Frontal cortex (tissue), 4 donors: Measurements from ENCODE around the gene NXNL1. TPM values are rescaled to one million over a fixed set of nuclear protein-coding genes. Genes with fewer than 3 reads are reported as not detected.

Experiments
- DNase-seq, 2 donors: peaks; one replicate each; pipeline ENCODE4 v3.0.0; 2012; ENCODE audit warnings: low spot score in 2 of 2
- FAIRE-seq: peaks from 2 replicates; lab custom pipeline; 2012; peaks lifted over from hg19 to GRCh38; lab: Jason Lieb, UNC
- total RNA-seq: library from RNA; depleted of rRNA; stranded (reverse); fragments of >200 nt; gene quantifications from one replicate; pipeline ENCODE4 v1.2.3, GENCODE V29; 2014
- donor health status: control.
- donor health status: control.
- donor health status: control.

NXNL1 gene
- total RNA-seq, 1 donor from 2014 or later: not detected

GRCh38 chr19:17466487-17466850, 5.7 kb upstream of the NXNL1 start:
- peak; percentile 63 for FAIRE-seq
- DNase-seq: no peak

- FAIRE-seq (no peak), DNase-seq (no peak)
Measured at GRCh38 chr19:17458970-17459369, 1.8 kb downstream of the NXNL1 start.

GRCh38 chr19:17457616-17458015, 3.1 kb downstream of the NXNL1 start:
- FAIRE-seq (no peak), DNase-seq (no peak)

- DNase-seq (no peak), FAIRE-seq (no peak)
Measured at GRCh38 chr19:17456127-17456526, 4.6 kb downstream of the NXNL1 start.

GRCh38 chr19:17455308-17456123, 5.2 kb downstream of the NXNL1 start:
- FAIRE-seq: no peak
- DNase-seq: no peak

GRCh38 chr19:17454576-17455071, 6.1 kb downstream of the NXNL1 start:
- no peak for DNase-seq
- no peak for FAIRE-seq

- no peak for FAIRE-seq
Measured at GRCh38 chr19:17451820-17452219, 8.9 kb downstream of the NXNL1 start.

GRCh38 chr19:17450264-17451075, 10.3 kb downstream of the NXNL1 start:
- no peak for FAIRE-seq
- DNase-seq: no peak

More at GRCh38 chr19:17451820-17452219, 8.9 kb downstream of the NXNL1 start:
- no peak for DNase-seq

- DNase-seq (peak; percentile 52 to 71), FAIRE-seq (no peak)
Measured at GRCh38 chr19:17448131-17448967, 12.4 kb downstream of the NXNL1 start, which contains the start of gene TMEM221. Gene TMEM221 (minus strand): TSS chr19:17448668. CDS start chr19:17448462, 206 bp downstream.

GRCh38 chr19:17447704-17448130, 13.0 kb downstream of the NXNL1 start:
- FAIRE-seq (no peak), DNase-seq (no peak)

- FAIRE-seq: no peak
- no peak for DNase-seq
Measured at GRCh38 chr19:17445526-17446165, 15.1 kb downstream of the NXNL1 start.

GRCh38 chr19:17441241-17442021, 19.3 kb downstream of the NXNL1 start:
- DNase-seq: no peak
- no peak for FAIRE-seq

GRCh38 chr19:17436874-17437267, 23.9 kb downstream of the NXNL1 start:
- no peak for DNase-seq
- FAIRE-seq: no peak

- DNase-seq: no peak
Measured at GRCh38 chr19:17436094-17436873, 24.4 kb downstream of the NXNL1 start.

GRCh38 chr19:17435218-17435617, 25.5 kb downstream of the NXNL1 start:
- DNase-seq (no peak), FAIRE-seq (no peak)

More at GRCh38 chr19:17436094-17436873, 24.4 kb downstream of the NXNL1 start:
- no peak for FAIRE-seq

- no peak for FAIRE-seq
- DNase-seq: no peak
Measured at GRCh38 chr19:17431417-17431816, 29.3 kb downstream of the NXNL1 start.

GRCh38 chr19:17429641-17430113, 31.0 kb downstream of the NXNL1 start:
- no peak for DNase-seq
- FAIRE-seq: no peak
